ENCODE results near the gene AGBL4.

DNA sequence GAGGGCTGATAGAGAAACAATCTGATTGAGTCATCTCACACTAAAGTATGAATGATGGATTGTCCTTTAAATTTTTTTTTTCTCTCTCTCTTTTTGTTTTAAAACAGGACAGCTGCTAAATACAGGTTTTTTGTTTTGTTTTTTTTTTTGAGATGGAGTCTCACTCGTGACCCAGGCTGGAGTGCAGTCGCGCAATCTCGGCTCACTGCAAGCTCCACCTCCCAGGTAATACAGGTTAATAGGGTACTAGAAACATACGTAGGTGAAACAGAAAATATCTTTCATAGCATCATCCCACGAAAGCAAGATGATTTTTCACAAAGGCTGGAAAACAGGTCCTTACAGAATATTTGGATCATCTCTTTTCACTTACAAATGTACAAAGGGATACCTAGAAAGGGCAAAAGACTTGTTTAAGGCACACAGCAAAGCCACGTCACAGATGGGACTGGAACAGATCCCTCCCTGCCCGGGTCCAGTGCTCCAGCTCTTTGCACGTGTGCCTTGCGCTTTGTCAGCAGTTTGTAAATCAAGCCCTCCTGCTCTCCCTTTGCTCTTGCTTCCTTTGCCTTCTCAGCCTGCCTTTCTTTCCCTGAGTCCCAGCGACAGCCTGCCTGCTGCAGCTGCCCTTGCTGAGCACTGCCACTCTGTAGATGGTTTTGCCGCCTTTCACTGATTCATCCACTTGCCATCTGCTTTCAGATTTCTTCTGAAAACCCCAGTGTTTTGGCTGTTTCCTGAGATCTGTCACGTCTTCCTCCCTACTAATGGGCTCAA lies 1075.8 kb downstream of the AGBL4 start:
- TF ChIP-seq, protein P1, sequence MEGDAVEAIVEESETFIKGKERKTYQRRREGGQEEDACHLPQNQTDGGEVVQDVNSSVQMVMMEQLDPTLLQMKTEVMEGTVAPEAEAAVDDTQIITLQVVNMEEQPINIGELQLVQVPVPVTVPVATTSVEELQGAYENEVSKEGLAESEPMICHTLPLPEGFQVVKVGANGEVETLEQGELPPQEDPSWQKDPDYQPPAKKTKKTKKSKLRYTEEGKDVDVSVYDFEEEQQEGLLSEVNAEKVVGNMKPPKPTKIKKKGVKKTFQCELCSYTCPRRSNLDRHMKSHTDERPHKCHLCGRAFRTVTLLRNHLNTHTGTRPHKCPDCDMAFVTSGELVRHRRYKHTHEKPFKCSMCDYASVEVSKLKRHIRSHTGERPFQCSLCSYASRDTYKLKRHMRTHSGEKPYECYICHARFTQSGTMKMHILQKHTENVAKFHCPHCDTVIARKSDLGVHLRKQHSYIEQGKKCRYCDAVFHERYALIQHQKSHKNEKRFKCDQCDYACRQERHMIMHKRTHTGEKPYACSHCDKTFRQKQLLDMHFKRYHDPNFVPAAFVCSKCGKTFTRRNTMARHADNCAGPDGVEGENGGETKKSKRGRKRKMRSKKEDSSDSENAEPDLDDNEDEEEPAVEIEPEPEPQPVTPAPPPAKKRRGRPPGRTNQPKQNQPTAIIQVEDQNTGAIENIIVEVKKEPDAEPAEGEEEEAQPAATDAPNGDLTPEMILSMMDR (optimal IDR thresholded peaks at IDR 0.05 in 1 of 3, IDR thresholded peaks at IDR 0.05 in 1 of 3, conservative IDR thresholded peaks at IDR 0.05 in 1 of 3; ENCODE audit: extremely low read depth in 1 of 3, insufficient read depth in 2 of 3, low read length in 3 of 3) = no peak
- TF ChIP-seq EZH2 (IDR thresholded peaks at IDR 0.05; ENCODE audit: low read length) = no peak

Data from keratinocyte (primary cell).